Neuron (in vitro differentiated cells): ENCODE results near the gene LBP.

Experiments
- H2AFZ ChIP-seq: one replicate; pipeline ENCODE4 v1.6.1; 2013; ENCODE audit warnings: low read depth, mild to moderate bottlenecking, inconsistent platforms, low read length, moderate library complexity
- H3K27me3 ChIP-seq: one replicate; pipeline ENCODE4 v1.6.1; 2013; ENCODE audit warnings: low read length; ENCODE audit not compliant: insufficient read depth
- H3K36me3 ChIP-seq: one replicate; pipeline ENCODE4 v1.6.1; 2013; ENCODE audit warnings: low read length; ENCODE audit not compliant: insufficient read depth
- H3K4me1 ChIP-seq: one replicate; pipeline ENCODE4 v1.6.1; 2013; ENCODE audit warnings: low read length; ENCODE audit not compliant: insufficient read depth
- H3K4me3 ChIP-seq: 2 replicates; pipeline ENCODE4 v1.5.1; 2013; ENCODE audit warnings: mild to moderate bottlenecking, low read length, moderate library complexity
- H3K9me3 ChIP-seq: one replicate; pipeline ENCODE4 v1.6.1; 2013; ENCODE audit warnings: low read length

LBP gene, protein sequence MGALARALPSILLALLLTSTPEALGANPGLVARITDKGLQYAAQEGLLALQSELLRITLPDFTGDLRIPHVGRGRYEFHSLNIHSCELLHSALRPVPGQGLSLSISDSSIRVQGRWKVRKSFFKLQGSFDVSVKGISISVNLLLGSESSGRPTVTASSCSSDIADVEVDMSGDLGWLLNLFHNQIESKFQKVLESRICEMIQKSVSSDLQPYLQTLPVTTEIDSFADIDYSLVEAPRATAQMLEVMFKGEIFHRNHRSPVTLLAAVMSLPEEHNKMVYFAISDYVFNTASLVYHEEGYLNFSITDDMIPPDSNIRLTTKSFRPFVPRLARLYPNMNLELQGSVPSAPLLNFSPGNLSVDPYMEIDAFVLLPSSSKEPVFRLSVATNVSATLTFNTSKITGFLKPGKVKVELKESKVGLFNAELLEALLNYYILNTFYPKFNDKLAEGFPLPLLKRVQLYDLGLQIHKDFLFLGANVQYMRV

DNA sequence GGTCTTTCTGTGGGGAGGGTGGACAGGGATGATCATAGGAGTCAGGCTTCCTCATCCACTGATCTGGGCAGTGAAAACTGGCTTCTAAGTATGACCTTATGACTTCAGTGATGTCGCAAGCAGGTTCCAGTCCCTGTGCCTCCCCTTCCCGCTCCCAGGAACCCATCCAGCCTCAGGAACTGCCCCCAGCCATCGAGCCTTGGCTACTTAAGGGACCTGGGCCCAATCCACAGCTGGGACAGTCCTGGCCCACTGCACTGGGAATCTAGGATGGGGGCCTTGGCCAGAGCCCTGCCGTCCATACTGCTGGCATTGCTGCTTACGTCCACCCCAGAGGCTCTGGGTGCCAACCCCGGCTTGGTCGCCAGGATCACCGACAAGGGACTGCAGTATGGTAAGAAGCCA lies at the start of gene LBP:
Gene LBP (plus strand): TSS at position 236 of the 405 bp plus-strand sequence. CDS start 35 bp downstream, at position 271.
- Histone ChIP-seq H3K27me3 (no peaks in the 10 kb centered on the region), H2AFZ (no peak within 1 kb of the TSS), H3K4me1 (peaks cover 13% of the 10 kb centered on the region), H3K36me3 (no peaks in the 10 kb centered on the region), H3K9me3 (no peaks in the 10 kb centered on the region), H3K4me3 (no peak within 1 kb of the TSS)

DNA sequence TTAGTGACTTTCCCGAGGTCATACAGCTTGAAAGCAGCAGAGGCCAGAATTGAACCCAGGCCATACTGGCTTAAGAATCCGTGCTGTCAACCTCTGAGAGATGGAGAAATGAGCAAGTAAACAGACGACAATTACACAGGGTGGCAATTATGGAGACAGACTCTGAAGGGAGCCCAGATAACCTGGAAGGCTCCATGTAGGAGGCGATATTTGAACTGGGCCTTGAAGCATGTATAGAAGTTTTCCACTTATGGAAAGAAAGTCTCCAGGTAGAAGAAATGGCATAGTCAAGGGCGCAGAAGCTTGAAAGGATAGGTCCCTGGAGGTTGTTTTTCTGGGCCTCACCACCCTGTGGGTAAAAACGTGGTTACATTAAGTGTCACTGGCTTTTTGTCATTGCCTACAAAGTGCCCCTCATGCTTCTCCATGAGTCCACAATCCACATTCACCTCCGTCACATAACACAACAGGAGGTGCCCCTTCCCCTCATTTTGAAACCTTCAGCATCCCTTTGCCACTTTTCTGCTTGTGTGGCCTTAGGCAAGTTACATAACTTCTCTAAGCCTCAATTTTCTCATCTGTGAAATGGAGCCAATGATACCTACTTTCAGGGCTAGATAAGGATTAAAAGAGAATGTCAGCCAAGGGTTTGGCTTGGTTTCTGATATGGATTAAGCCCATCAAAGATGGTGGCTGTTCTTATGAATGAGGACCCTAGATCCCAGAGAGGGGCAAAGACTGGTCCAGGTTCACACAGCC lies 48.2 kb upstream of the LBP start:
- no peak overlapping the region for H2AFZ ChIP-seq
- no peaks in the 10 kb centered on the region for H3K36me3 ChIP-seq
- H3K27me3 ChIP-seq, result peaks cover 3% of the 10 kb centered on the region
- no peak overlapping the region for H3K4me3 ChIP-seq
- H3K4me1 ChIP-seq, result peaks cover 4% of the 10 kb centered on the region
- H3K9me3 ChIP-seq, result no peaks in the 10 kb centered on the region

DNA sequence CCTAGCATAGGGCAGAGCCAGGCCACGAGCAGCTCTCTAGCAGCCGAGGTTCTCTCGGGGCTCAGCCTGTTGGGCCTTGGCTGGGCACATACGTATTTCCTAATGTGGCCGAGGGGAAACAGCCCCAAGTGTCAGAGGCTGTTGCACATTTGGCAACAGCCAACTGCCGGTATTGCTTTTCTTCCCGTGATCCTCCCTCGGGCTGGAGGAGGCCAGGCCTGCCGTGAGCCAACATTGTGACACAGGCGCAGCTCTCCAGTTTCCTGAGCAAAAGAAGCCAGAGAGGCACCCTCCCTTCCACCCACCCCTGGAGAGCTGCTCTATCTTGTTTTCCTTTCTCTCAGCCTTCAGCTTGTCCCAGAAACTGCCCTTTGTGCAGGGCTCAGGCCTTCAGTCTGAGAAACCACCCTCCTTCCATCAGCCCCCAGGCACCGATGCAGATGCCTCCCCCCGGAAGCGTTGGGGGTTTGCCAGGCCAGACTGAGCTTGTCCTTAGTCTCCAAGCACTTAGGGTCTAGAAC lies 47.5 kb upstream of the LBP start:
- Histone ChIP-seq H2AFZ (no peak overlapping the region), H3K36me3 (no peaks in the 10 kb centered on the region), H3K27me3 (peaks cover 3% of the 10 kb centered on the region), H3K4me1 (peaks cover 9% of the 10 kb centered on the region), H3K4me3 (no peak overlapping the region), H3K9me3 (no peaks in the 10 kb centered on the region)

DNA sequence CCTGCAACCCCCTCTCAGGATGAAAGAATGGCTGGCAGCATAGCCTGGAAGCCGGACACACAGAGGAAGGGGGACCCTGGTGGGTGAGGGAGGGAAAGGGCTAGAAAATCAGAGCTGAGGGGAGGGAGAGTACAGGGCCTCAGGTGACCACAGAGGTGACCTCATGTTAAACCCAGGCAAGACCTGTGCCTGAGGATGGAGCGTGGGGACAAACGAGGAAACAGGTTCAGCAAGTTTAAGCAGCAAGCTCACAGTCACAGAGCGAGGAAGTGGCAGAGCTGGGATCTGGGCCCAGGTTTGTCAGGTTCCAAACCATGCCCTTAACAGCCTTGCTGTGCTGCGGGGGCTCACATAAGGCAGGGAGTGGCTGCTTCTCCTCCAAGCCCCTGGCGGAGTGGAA lies 46.3 kb upstream of the LBP start:
- Histone ChIP-seq H3K27me3 (no peaks in the 10 kb centered on the region), H2AFZ (no peak overlapping the region), H3K4me1 (peaks cover 9% of the 10 kb centered on the region), H3K36me3 (no peaks in the 10 kb centered on the region), H3K4me3 (no peak overlapping the region), H3K9me3 (no peaks in the 10 kb centered on the region)

DNA sequence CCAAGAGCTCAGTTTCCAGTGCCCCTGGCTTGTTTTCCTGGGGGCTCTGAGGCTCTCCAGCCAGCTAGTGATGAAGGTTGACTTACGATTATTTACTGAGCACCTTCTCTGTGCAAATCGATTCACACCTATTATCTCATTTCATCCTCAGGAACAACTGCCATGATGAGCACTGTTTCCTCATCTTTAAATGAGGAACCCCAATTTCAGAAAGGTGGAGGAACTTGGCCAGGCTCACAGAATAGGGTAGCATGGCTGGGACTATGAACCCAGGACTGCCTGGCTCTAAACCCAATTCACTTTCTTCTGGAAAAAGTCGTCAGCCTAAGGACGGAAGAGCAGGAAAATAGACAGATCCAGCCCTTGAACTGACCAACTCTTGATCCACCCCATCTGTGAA lies 45.8 kb upstream of the LBP start:
- Histone ChIP-seq H3K27me3 (no peaks in the 10 kb centered on the region), H3K4me1 (peaks cover 9% of the 10 kb centered on the region), H2AFZ (no peak overlapping the region), H3K9me3 (no peaks in the 10 kb centered on the region), H3K36me3 (no peaks in the 10 kb centered on the region), H3K4me3 (no peak overlapping the region)

DNA sequence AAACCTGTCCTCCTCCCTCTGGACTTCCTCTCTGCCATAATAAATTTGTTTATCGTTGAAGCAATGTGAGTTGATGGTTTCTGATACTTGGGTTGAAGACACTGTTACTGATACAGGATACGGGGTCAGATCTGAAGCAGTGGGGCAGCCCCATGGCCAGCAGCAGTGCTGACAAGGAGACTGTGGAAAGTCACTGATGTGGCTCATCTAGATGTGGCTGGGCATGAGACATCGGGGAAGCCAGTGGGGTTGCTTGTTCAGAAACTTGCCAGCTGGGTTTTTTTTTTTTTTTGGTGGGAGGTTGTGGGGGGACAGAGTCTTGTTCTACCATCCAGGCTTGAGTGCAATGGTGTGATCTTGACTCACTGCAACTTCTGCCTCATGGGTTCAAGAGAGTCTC lies 45.0 kb upstream of the LBP start:
- Histone ChIP-seq H3K4me3 (no peak overlapping the region), H3K9me3 (no peaks in the 10 kb centered on the region), H2AFZ (no peak overlapping the region), H3K36me3 (no peaks in the 10 kb centered on the region), H3K27me3 (no peaks in the 10 kb centered on the region), H3K4me1 (peaks cover 9% of the 10 kb centered on the region)

DNA sequence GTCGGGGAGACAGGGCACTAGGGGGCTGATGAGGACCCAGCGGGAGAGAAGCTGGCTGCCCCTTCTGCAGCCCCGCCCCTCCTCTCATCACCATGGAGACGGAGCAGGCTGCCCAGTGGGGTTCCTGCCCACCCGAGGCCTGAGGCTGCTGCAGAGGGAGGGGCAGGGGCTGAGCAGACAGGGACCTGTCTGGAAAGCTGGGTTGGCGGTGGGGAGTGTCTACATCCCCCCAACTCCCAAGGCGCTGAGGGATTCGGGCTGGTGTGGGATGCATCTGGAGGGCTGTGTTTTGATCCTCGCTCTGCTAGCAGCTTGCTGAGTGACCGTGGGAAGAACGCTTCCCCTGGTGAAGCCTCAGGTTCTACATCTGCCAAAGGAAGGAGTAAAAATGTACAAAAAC lies 43.5 kb upstream of the LBP start:
- Histone ChIP-seq H3K4me1 (peaks cover 9% of the 10 kb centered on the region), H3K27me3 (no peaks in the 10 kb centered on the region), H3K36me3 (no peaks in the 10 kb centered on the region), H3K4me3 (no peak overlapping the region), H2AFZ (no peak overlapping the region), H3K9me3 (no peaks in the 10 kb centered on the region)

DNA sequence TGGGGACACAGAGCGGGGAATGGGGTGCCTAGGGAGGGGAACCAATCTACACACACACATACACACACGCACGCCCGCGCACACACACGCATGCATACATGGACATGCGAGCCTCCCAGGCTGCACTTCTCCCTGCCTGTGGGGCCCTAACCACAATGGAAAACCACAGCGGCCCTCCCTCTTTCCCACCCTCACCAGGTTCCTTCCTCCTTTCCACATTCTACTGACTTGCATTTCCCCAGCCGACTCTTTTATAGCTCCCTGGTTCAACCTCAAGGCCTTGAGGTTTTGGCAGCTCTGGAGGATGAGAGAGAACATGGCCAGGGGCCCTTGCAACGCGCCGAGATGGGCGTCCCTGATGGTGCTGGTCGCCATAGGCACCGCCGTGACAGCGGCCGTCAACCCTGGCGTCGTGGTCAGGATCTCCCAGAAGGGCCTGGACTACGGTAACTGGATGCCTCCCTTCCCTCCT lies 42.3 kb upstream of the LBP start, which contains the start of gene BPI:
Gene BPI (plus strand): TSS at position 249 of the 472 bp plus-strand sequence. CDS start 68 bp downstream, at position 317.
- no peaks in the 10 kb centered on the region for H3K9me3 ChIP-seq
- no peaks in the 10 kb centered on the region for H3K27me3 ChIP-seq
- no peak within 1 kb of the TSS for H3K4me3 ChIP-seq
- H3K36me3 ChIP-seq, result no peaks in the 10 kb centered on the region
- H3K4me1 ChIP-seq, result peaks cover 9% of the 10 kb centered on the region
- H2AFZ ChIP-seq, result no peak within 1 kb of the TSS

DNA sequence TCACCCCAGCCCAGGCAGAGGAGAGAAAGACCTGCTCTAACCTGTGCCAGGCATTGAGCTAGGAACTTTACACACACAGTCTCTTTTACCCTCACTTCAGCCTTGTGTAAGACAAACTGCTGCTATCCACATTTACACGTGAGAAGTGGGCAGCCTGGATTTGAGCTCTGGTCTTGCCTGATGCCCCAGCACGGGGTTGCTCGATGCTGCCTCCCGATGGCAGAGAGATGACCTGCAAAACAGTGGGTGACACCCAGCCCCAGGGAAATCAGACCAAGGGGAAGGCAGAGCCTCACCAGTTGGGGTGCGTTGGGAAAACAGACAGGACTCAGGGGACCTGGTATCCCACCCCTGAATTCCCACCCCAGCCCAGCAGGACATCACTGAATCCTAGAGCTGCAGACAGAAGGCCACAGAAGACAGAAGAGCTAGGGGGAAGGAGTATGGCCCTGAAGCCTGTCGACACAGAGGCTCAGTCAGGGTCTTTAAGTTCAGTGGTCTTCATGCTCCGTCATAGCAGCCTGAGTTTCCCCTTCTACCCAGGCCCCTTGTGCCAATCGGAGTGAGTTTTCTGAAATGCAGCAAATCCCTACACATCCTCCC lies 41.3 kb upstream of the LBP start:
- Histone ChIP-seq H3K27me3 (peaks cover 5% of the 10 kb centered on the region), H3K36me3 (no peaks in the 10 kb centered on the region), H2AFZ (no peak overlapping the region), H3K4me1 (peaks cover 9% of the 10 kb centered on the region), H3K9me3 (no peaks in the 10 kb centered on the region), H3K4me3 (no peak overlapping the region)

DNA sequence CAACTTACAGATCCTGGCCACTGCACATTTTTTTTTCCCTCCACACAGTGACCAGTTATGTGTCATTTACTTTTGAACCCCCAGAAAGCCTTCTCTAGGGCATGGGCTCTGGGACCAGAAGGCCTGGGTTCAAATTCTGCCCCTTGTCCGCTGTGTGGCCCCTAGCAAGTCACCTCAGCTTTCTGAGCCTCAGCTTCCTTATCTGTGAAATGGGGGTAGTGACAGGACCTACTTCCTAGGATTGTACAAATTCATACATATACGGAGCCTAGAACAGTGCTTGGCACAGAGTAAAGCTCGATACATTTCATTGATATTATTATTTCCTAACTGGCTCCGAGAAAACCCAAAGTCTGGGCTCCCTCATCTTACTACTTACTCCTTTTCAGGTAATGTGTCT lies 40.7 kb upstream of the LBP start:
- Histone ChIP-seq H2AFZ (no peak overlapping the region), H3K4me3 (no peak overlapping the region), H3K4me1 (peaks cover 9% of the 10 kb centered on the region), H3K36me3 (no peaks in the 10 kb centered on the region), H3K27me3 (peaks cover 5% of the 10 kb centered on the region), H3K9me3 (no peaks in the 10 kb centered on the region)

DNA sequence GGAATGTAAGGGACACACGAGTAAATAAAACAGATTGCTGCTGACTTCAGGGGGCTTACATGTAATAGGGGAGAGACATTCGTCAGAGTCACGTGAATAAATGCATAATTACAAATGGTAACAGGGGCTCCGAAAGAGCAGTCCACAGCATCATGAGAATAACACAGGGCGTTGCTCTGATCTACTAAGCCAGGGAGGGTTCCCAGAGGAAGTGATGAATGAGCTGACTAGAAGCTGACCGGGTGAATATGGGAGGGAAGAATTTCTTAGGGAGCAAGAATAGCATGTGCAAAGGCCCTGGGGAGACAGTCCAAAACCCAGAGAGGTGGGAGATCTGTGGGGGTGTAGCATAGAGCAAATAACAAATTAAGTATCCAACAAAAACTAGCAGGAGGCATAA lies 39.9 kb upstream of the LBP start:
- Histone ChIP-seq H2AFZ (no peak overlapping the region), H3K36me3 (no peaks in the 10 kb centered on the region), H3K9me3 (no peaks in the 10 kb centered on the region), H3K4me3 (no peak overlapping the region), H3K27me3 (peaks cover 11% of the 10 kb centered on the region), H3K4me1 (peaks cover 9% of the 10 kb centered on the region)

DNA sequence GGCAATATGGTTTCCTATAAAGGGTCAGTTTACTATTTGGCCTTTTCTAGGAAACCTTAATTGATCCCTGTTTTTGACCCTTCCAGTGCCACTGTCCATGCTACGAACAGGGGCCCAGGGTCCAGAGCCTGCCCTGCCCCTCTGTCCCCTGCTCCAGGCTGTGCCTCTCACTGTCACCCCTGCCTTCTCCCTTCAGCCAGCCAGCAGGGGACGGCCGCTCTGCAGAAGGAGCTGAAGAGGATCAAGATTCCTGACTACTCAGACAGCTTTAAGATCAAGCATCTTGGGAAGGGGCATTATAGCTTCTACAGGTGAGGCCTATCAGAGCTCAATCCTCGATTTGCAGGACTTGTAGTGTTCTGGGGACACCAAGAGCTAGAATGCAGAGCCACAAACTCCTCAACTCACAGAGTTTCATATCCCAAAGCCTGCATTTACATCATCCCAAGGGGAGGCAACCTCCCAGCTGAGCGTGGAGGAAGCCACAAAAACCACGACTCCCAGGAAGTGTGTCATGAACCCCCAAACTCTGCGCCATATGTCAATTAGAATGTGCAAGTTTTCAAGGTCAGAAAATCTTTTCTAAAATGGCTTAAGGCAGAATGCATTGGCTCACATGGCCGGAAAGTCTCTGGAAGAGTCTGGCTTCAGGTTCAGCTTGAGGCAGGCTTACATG lies 38.8 kb upstream of the LBP start:
- H3K4me3 ChIP-seq, result no peak overlapping the region
- H3K27me3 ChIP-seq, result peaks cover 13% of the 10 kb centered on the region
- H2AFZ ChIP-seq, result no peak overlapping the region
- no peaks in the 10 kb centered on the region for H3K36me3 ChIP-seq
- H3K4me1 ChIP-seq, result peaks cover 9% of the 10 kb centered on the region
- no peaks in the 10 kb centered on the region for H3K9me3 ChIP-seq
